ENCODE measurements around the gene PHF10.
"Not testable (repeated sequence)": the region's sequence is repeated elsewhere in the genome, so short reads cannot be mapped to it uniquely, and the experiment has no call there.

PHF10 gene

DNA sequence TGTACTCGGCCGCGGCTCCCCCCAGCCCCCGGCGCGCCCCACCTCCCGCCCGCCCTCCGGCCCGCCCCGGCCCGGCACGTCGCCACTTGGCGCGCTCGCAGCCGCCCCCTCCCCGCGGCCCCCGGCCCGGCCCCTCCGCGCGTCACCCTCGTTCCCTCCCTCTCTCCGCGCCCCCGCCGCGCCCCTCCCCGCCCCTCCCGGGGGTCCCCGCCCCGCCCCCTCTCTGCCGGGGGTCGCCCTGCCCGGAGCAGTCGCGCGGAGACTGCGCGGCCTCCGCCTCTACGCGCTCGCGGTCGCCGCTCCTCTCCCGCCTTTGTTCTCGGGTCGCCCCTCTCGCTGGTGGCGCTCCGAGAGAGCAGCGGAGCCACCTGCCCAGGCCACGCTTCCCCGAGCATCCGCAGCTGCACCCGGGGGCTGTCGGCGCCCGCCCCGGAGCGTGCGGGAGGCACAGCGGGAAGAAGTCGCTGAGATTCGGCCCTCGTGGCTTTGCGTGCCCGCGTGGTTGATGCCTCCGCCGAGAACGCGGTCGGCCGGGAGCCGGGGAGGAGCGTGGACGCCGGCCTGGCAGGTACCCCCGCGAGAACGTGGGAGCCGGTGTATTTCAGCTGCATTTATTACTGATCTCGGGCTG is at the start of gene PHF10:
Gene PHF10, minus strand, starts transcription at position 7 of the 631 bp plus-strand sequence. CDS start 569 bp downstream, outside the sequence.
- peak; percentile 71 for DNase-seq (ENCODE audit: low read depth)
- H3K4me3 ChIP-seq (ENCODE audit: low read depth, low read length), result peak within 1 kb of the TSS; percentile 80
- no peak for TF ChIP-seq CTCF (IDR thresholded peaks at IDR 0.05; ENCODE audit: insufficient read depth, low read depth, low read length, missing control alignments)

DNA sequence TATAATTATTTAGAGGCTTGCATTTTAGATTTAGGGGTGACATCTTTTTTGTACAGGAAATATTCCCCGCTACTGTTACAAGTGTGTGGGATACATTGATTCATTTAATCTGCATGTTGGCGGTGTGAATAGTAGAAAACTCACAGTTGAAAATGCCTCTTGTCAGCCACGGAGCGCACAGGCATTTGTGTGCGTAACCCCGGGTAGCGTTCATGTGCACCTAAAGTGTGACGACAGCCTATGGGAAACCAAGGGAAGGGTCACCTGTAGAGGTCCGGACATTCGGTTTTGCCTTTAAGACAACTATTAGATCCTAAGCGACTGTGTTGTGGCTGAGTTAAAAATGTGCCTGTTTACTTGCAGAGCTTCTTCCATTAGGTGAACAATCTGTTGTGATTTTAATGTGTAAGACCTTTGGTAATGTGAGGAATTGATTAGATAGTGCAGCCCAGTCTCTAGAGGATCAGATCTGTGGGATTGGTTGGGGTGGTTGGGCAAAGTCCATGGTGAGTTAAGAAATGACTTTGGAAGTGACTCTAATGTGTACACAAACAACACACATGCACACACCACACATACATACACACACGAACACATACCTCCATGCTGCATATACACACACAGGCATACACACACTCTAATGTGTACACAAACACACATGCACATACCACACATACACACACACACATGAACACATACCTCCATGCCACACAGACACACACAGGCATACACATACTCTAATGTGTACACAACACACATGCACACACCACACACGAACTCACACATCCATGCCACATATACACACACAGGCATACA is 42.8 kb upstream of the PHF10 start:
- H3K4me3 ChIP-seq (ENCODE audit: low read depth, low read length), result no peak overlapping the region
- no peak for DNase-seq (ENCODE audit: low read depth)
- no peak for TF ChIP-seq CTCF (IDR thresholded peaks at IDR 0.05; ENCODE audit: insufficient read depth, low read depth, low read length, missing control alignments)

DNA sequence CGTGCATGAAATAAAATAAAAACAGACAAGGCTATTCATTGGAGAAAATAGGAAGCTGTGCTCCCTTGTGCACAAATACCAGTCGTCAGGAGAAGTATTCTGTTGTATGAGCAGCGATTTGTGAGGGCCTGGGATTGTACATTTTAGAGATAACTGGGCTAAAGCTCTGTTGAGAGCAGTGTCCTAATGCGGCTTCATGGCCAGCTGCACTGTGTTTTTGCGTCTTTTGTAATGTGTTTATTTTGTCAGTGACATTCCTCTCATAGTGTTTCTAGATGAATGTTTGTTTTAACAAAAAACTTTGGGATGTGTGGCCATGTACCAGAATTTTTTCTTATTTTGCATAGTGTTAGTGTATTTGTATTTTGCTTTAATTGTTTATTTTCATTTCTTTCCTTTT is 41.9 kb upstream of the PHF10 start:
- no peak for DNase-seq (ENCODE audit: low read depth)
- no peak for TF ChIP-seq CTCF (IDR thresholded peaks at IDR 0.05; ENCODE audit: insufficient read depth, low read depth, low read length, missing control alignments)

GRCh38 chr6:169765789-169766188 is 41.5 kb upstream of the PHF10 start:
- DNase-seq (ENCODE audit: low read depth); H3K4me3 ChIP-seq (ENCODE audit: low read depth, low read length): not testable (repeated sequence)

More for the DNA sequence above, 41.9 kb upstream of the PHF10 start:
- no peak overlapping the region for H3K4me3 ChIP-seq (ENCODE audit: low read depth, low read length)

GRCh38 chr6:169763881-169764280 is 39.6 kb upstream of the PHF10 start:
- no peak overlapping the region for H3K4me3 ChIP-seq (ENCODE audit: low read depth, low read length)
- TF ChIP-seq CTCF (IDR thresholded peaks at IDR 0.05; ENCODE audit: insufficient read depth, low read depth, low read length, missing control alignments), result no peak
- DNase-seq (ENCODE audit: low read depth), result no peak

DNA sequence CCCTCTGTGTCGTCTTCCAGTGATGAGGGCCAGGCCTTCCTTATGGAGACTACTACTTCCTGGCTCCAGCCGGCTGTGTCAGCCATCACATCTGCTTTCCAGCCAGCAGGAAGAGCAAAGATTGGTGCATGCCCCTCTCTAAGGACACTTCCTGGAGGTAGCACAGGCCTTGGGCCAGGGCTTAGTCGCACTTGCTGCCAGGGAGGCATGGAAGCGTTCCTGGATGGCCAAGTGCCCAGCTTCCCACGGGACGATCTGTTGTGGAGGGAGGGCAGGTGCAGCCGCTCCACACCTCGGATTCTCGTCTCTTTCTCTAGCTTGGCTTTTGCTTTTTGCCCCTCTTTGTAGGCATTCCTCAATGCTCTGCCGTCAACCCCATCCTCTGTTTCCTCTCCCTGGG is 39.0 kb upstream of the PHF10 start:
- no peak for DNase-seq (ENCODE audit: low read depth)
- no peak for TF ChIP-seq CTCF (IDR thresholded peaks at IDR 0.05; ENCODE audit: insufficient read depth, low read depth, low read length, missing control alignments)
- H3K4me3 ChIP-seq (ENCODE audit: low read depth, low read length), result no peak overlapping the region

DNA sequence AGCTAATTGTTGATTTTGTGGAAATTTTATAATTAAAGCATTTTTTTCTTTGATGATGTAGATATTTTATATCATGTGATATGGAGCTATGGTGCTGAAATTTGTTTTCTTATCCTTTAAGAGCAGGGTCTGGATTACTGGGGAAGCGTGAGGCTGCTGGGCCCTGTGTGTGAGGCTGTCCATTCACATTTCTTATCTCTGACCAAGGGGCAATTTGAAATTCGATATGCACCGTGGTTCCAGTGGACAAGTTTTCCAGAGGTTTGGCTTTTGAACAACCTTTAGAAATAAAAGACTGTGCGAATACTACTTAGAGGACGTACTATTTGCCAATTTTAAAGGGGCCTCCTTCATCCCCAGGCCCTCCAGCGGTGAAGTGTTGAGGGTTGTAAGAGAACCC is 30.9 kb upstream of the PHF10 start:
- no peak overlapping the region for H3K4me3 ChIP-seq (ENCODE audit: low read depth, low read length)
- no peak for TF ChIP-seq CTCF (IDR thresholded peaks at IDR 0.05; ENCODE audit: insufficient read depth, low read depth, low read length, missing control alignments)
- DNase-seq (ENCODE audit: low read depth), result no peak
